NCI-H2196 treated with DMSO at 0.1 percent for 48 hours (cell line): ENCODE measurements around the gene LEO1.
"Not testable (repeated sequence)": the region's sequence is repeated elsewhere in the genome, so short reads cannot be mapped to it uniquely, and the experiment has no call there.

Experiments
- DNase-seq: peaks from one replicate; lab custom pipeline; 2025; ENCODE audit not compliant: unreplicated experiment; lab: John Stamatoyannopoulos, UW

The LEO1 gene

DNA sequence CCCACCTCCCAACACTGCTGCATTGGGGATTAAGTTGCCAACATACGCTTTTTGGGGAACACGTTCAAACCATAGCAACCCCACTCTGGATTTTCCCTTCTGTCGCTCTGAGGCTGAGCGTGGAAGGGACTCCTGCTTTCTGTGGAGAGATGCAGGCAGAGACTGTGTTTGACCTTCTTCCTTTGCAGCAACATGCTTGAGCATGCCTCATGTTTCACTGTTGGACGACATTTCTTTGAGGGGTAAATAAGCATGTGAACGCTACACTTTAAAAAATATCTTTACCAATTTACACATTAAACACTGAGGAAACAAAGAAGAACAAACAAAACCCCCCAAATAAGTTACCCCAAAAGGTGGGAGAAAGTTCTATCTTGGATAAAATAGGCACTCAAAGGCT, 33.2 kb upstream of the LEO1 start:
- no peak for DNase-seq

- no peak for DNase-seq
These were observed 32.1 kb upstream of the LEO1 start for GRCh38 chr15:52003710-52004109.

DNA sequence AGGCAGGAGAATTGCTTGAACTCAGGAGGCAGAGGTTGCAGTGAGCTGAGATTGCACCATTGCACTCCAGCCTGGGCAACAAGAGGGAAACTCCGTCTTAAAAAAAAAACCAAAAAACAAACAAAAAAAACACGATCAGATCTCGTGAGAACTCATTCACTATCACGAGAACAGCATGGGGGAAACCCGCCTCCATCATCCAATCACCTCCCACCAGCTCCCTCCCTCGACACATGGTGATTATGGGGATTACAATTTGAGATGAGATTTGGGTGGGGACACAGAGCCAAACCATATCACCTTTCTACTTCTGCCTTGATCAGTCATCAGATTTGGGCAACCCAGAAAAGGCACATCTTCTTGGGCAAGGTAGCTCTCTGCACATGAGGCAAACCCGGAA, 31.5 kb upstream of the LEO1 start:
- DNase-seq: not testable (repeated sequence)

DNA sequence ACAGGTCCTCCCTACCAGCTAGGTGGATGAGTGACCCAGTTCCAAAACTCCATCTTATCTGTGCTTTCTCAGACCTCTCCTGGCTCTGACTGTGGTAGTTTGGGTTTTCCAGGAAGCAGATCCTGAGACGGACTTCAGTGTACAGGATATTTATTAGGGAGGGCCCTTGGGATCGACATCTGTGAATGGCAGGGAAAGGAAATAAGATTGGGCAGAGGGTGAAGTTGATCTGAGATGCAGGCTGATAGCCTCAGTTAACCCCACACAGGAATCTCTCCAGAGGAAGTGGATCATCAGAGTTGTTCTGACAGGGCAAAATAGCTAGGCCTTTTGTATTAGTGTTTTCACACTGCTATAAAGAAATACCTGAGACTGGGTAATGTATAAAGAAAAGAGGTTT, 30.8 kb upstream of the LEO1 start:
- no peak for DNase-seq

DNA sequence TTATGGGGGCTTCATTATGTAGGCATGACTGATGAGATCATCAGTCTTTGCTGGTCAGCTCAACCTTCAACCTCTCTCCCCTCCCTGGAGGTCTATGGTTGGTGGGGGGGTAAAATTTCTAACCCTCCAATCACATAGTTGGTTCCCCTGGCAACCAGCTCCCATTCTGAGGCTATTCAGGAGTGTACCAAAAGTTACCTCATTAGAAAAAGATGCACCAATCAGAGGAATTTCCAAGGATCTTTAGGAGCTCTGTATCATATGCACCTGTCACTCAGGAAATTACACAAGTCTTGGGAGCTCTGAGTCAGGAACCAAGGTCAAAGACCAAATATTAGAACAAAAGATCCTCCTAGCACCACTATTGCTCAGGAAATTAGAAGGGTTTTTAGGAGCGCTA, 21.4 kb upstream of the LEO1 start:
- DNase-seq: no peak

DNA sequence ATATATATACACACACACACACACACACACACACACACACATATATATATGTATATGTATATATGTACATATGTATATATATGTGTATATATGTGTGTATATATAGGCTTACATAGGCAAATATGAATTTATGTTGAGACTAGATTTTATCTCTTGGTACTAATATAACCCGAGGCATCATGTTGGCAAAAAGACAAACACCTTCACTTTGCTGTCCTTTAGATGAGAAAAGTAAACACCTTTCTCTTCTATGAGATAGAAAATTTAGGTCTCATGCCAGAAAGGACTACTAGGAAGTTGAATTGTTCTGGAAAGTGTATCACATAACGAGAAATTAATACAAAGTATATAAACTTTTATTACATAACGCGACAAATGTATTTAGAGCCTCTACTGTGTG, 19.6 kb upstream of the LEO1 start:
- DNase-seq: no peak

GRCh38 chr15:51982770-51983103, 11.2 kb upstream of the LEO1 start:
- DNase-seq: no peak

DNA sequence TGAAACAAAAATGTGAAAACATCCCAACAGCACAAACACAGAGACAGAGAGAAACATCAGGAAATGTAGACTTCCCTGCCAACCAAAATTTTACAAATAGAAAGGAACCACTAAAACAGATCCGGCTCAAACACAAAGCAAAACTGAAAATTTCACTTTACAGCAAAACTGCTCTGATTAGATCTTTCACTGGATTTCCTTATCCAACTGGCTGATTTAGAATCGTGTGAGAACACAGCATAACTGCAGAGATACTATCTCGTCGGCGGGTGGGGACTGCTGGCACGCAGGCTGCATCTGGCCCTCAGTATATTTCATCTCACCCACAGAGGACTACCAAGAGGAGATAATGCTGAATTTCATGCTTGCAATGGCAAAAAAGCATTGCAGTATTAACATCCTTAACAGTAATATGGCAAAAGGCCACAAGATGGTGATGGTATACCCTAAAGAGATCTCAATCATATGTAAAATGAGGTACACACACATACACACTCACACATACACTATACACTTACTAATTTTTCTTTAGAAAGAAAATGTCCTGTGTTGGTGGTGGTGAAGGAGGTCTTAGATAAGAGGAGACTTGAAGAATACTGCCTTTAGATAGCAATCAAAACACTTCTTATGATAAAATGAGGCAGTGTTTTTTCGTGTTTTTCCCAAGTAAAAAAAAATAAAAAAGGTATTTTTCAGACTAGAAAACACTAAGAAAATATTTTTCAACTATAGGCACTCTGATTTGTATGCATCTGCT, 10.6 kb upstream of the LEO1 start:
- peak; percentile 34 for DNase-seq

DNA sequence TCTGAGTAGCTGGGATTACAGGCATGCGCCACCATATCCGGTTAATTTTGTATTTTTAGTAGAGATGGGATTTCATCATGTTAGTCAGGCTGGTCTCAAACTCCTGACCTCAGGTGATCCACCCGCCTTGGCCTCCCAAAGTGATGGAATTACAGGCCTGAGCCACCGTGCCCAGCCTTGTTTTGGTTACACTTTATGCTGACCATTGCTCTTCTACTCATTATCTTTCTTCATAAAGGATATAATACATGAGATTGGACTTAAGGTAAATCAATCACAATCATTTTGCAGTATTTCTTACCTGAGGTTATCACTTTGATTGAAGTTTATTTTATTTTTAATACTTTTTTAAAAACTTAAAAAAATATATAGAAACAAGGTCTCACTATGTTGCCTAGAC, 2.2 kb upstream of the LEO1 start:
- no peak for DNase-seq

- DNase-seq: no peak
These were observed 1.6 kb upstream of the LEO1 start for GRCh38 chr15:51973220-51973619.

- no peak for DNase-seq
These were observed 575 bp downstream of the LEO1 start for GRCh38 chr15:51971032-51971374.

- DNase-seq: no peak
These were observed 1.3 kb downstream of the LEO1 start for GRCh38 chr15:51970132-51970817.

DNA sequence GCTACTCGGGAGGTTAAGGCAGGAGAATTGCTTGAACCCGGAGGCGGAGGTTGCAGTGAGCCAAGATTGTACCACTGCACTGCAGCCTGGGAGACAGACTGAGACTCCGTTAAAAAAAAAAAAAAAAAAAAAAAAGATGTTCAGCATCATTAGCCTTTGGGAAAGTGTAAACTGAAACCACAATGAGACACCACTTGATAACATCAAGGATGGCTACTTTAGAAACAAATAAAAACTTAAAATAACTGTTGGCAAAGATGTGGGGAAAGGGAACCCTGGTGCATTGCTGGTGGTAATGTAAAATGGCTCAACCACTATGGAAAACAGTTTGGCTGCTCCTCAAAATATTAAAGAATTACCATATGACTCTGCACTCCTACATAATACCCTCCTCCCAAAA, 1.9 kb downstream of the LEO1 start:
- DNase-seq: no peak

DNA sequence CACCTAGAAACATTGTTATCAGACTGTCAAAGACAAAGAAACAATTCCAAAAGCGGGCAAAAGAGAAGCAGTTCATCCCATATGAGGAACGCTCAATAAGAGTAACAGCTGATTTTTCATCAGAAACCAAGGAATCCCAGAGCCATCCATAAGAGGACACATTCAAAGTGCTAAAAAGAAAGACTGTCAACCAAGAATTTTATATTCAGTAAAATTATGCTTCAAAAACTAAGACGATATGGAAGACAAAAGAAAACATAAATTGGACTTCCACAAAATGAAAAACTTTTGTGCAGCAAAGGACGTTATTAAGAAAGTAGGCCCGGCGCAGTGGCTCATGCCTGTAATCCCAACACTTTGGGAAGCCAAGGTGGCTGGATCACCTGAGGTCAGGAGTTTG, 4.0 kb downstream of the LEO1 start:
- DNase-seq: no peak

- no peak for DNase-seq
These were observed 5.4 kb downstream of the LEO1 start for GRCh38 chr15:51966192-51966591.

DNA sequence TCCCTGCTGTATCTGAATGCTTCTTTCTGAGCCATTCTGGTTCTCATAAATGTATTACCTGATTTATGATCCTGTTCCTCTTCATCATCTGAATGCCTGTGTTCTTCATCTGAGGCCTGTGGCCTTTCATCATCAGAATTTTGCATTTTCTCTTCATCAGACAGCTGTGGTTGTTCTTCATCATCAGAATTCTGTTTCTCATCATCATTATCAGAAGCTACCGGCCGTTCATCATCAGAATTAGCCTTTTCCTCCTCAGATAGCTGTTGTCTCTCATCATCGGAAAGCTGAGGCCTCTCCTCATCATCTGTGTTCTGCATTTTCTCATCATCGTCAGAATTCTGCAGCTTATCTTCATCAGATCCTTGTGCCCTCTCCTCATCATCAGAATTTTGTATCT, 5.9 kb downstream of the LEO1 start:
- no peak for DNase-seq

DNA sequence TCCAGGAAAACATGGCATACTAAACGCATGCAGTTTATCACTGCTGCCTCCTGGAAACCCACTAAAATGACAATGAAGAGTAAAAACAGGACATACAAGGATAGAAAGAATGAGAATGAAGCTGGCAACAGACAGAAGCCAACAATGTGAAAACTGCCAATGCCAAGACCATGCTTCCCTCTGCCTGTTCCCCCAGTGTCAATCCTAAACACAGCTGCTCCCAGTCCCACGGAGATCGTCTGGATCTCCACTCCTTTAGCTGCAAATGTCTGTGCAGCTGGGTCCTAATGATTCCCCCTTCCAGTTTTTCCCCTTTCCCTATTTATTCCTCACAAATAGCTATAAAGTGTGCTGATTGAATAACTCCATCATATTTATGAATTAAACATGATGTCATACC, 16.1 kb downstream of the LEO1 start:
- DNase-seq: no peak

- no peak for DNase-seq
These were observed 18.8 kb downstream of the LEO1 start for GRCh38 chr15:51952805-51953204.

- DNase-seq: no peak
These were observed 24.5 kb downstream of the LEO1 start for GRCh38 chr15:51947124-51947523.

DNA sequence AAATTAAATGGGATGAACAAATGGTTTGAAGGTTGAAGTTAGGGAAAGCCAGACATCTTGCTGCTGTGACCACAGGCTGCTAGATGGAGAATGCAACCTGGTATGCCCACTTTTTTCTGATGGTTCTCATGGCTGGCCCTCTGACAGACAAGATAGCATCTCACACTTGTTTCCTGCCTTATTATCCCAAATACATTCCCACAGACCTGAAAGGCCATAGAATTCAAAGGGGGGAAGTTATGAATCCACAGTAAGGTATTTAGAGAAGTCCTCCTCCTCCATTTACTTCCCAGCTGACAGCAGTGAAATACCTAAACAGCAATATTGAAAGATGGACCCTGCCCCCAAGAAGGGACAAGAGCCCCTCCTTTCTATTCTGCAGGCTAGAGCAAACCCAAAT, 32.4 kb downstream of the LEO1 start:
- no peak for DNase-seq

- no peak for DNase-seq
These were observed 33.3 kb downstream of the LEO1 start for GRCh38 chr15:51938286-51938685.

GRCh38 chr15:51936105-51936478, 35.5 kb downstream of the LEO1 start:
- no peak for DNase-seq

GRCh38 chr15:51935466-51936104, 36.0 kb downstream of the LEO1 start:
- no peak for DNase-seq
